A549 treated with dexamethasone at 1 μM for 4 hours (cell line): ENCODE results near the gene ZNF354C. TPM values are rescaled to one million over a fixed set of nuclear protein-coding genes. Genes with fewer than 3 reads are reported as not detected.

Experiments used
- total RNA-seq: library from RNA; stranded (reverse); fragments of 200-300 nt; extraction: Qiagen RNA extraction; gene quantifications from 5 replicates; pipeline ENCODE4 v1.2.3, GENCODE V29; 2022

ZNF354C gene
- 0.61 to 1.1 TPM (median 0.74 TPM) in 5 replicates for total RNA-seq

DNA sequence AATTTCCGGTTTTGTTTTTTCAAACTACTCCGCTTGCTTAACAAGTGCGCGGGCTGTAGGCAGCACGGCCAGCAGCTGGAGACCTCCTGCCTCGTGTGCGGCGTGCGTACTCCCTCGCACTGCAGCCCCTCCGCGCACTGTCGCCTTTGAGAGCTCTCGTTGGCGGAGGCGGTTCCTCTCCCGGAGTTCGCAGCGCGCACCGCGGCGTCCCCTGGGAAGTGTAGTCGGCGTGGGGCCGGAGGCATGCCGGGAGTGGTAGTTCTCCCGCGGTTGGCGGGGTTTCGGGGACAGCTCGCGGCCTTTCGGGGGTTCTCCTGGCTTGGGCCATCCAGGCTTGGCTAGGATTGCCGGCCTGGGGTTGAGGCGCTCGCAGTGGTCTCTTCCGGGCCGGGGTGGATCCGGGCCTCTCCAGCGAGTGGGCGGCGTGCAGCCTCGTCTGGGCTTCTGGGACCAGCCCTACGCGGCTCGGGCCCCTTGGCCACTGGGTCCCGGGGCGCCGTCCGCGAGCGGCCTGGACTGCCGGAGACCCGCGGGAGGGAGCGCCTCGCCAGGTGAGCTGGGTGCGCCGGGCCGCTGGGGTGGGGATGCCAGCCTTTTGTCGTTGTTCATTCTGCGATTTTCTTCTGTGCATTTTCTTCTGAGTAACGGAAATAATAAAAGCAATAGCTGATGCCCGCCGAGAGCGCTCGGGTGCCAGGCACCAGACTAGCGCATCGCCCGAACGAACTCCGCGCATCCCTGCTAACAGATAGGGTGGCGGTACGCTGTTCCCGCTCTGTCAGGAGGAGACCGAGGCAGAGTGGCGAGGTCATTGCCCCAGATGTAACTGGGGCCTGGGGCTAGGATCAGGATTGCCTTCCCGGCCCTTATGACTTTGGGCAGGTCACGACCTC lies at the start of gene ZNF354C:
TSS of gene ZNF354C (plus strand) at position 258 of the 893 bp plus-strand sequence. CDS start 1,696 bp downstream, outside the sequence.

DNA sequence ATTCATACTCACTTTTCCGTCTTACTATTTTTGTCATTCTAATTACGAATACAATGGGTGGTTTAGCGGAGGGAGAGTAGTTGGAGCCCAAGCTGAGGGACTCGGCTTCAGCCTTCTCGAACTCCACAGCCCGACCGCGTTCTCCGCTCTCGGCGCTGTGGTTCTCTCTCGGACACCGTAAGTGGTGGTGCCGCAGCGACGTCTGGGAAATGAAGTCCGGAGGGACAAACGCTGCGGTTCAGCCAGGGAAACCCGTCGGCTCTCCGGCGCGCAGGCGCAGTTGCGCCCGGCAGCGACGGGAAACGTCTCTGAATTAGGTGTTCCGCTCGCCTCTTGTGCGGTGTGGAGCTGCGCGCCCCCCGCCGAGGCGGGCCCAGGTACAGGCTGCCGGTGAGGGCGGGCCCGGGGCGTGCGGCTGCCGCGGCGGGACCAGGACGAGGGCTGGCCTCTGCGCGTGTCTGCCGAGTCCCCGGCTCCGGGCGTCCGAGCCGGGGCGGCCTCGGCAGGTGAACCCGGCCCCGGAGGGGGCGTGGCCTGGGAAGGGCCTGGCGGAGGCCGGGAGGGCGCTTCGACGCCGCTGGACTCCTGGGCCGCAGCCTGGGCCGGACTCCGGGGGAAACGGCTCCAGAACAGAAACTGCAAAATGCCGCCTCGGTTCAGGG lies 36.5 kb upstream of the ZNF354C start, which contains the start of gene ZNF879:
TSS of gene ZNF879 (plus strand) at position 277 of the 662 bp plus-strand sequence. CDS start 1,201 bp downstream, outside the sequence.

Other genes with a start within 250 kb of the ZNF354C start
- 3.8 to 5.5 TPM (median 4.3 TPM) in 5 replicates for gene ZNF354B, start 200.4 kb upstream of the ZNF354C start, total RNA-seq
- gene ZFP2, start 164.5 kb upstream of the ZNF354C start, total RNA-seq = 0.03 to 0.06 TPM (median 0.04 TPM) in 3 of 5 replicates, not detected in the others
- not detected in 5 replicates for gene ZNF454, start 119.2 kb upstream of the ZNF354C start, total RNA-seq
- gene GRM6, start 65.1 kb upstream of the ZNF354C start, total RNA-seq = not detected in 5 replicates
- gene ZNF879, start 36.6 kb upstream of the ZNF354C start, total RNA-seq = 0.57 to 1.1 TPM (median 0.69 TPM) in 5 replicates